ENCODE measurements around the gene GAL3ST2.

DNA sequence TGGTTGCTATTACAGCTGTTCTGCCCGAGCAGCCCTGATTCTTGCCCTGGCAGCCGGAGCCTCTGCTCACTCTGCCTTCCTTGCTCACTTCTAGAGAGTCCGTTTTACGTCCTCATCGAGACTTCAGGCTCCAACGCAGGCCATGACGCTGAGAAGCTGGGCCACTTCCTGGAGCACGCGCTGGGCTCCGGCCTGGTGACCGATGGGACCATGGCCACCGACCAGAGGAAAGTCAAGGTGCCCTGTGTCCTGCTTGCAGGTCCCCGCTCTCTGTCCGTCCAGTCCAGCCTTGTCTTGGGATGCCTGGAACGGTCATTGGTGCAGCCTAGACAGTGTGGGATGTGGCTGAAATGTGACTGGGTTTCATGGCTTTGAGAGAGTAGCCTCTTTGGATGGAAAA is 25.5 kb upstream of the GAL3ST2 start:
- TF ChIP-seq, protein P1, sequence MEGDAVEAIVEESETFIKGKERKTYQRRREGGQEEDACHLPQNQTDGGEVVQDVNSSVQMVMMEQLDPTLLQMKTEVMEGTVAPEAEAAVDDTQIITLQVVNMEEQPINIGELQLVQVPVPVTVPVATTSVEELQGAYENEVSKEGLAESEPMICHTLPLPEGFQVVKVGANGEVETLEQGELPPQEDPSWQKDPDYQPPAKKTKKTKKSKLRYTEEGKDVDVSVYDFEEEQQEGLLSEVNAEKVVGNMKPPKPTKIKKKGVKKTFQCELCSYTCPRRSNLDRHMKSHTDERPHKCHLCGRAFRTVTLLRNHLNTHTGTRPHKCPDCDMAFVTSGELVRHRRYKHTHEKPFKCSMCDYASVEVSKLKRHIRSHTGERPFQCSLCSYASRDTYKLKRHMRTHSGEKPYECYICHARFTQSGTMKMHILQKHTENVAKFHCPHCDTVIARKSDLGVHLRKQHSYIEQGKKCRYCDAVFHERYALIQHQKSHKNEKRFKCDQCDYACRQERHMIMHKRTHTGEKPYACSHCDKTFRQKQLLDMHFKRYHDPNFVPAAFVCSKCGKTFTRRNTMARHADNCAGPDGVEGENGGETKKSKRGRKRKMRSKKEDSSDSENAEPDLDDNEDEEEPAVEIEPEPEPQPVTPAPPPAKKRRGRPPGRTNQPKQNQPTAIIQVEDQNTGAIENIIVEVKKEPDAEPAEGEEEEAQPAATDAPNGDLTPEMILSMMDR (IDR thresholded peaks at IDR 0.05; ENCODE audit: insufficient read depth, low read depth, low read length): no peak
- no peak for TF ChIP-seq EZH2 (IDR thresholded peaks at IDR 0.05; ENCODE audit: insufficient read depth, low read length)
